ENCODE data around the gene PCDHGB1. TPM values are rescaled to one million over a fixed set of nuclear protein-coding genes. Genes with fewer than 3 reads are reported as not detected.

Gene PCDHGB1
- total RNA-seq, 2 donors from 2014 or later = 0.15 to 1.7 TPM

DNA sequence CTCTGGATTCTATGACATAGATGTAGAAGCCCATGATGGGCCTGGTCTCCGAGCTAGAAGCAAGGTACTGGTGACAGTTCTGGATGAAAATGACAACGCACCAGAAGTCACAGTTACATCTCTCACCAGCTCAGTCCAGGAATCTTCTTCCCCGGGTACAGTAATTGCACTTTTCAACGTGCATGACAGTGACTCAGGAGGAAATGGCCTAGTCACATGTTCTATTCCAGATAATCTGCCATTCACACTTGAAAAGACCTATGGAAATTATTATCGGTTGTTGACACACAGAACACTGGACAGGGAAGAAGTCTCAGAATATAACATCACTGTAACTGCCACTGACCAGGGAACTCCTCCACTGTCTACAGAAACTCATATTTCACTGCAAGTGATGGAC is 6.2 kb downstream of the PCDHGB1 start:
- Histone ChIP-seq H3K4me3 (no peak overlapping the region), H3K27ac (no peak overlapping the region), H3K9me3 (no peaks in the 10 kb centered on the region), H3K4me1 (no peaks in the 10 kb centered on the region), H3K36me3 (no peaks in the 10 kb centered on the region), H3K9ac (ENCODE audit: low read depth in 2 of 2, low read length in 2 of 2) (no peak overlapping the region), H3K27me3 (no peaks in the 10 kb centered on the region)
- TF ChIP-seq, protein P1, sequence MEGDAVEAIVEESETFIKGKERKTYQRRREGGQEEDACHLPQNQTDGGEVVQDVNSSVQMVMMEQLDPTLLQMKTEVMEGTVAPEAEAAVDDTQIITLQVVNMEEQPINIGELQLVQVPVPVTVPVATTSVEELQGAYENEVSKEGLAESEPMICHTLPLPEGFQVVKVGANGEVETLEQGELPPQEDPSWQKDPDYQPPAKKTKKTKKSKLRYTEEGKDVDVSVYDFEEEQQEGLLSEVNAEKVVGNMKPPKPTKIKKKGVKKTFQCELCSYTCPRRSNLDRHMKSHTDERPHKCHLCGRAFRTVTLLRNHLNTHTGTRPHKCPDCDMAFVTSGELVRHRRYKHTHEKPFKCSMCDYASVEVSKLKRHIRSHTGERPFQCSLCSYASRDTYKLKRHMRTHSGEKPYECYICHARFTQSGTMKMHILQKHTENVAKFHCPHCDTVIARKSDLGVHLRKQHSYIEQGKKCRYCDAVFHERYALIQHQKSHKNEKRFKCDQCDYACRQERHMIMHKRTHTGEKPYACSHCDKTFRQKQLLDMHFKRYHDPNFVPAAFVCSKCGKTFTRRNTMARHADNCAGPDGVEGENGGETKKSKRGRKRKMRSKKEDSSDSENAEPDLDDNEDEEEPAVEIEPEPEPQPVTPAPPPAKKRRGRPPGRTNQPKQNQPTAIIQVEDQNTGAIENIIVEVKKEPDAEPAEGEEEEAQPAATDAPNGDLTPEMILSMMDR (IDR thresholded peaks at IDR 0.05) = no peak
- intact Hi-C loops (cut with DNase I) = no loop called here
- no peak for DNase-seq

DNA sequence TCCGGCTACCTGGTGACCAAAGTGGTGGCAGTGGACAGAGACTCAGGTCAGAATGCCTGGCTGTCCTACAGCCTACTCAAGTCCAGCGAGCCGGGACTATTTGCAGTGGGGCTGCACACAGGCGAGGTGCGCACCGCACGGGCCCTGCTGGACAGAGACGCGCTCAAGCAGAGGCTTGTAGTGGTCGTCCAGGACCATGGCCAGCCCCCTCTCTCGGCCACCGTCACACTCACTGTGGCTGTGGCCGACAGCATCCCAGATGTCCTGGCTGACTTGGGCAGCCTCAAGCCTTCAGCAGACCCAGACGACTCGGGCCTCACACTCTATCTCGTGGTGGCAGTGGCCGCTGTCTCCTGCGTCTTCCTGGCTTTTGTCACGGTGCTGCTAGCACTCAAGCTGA is 7.1 kb downstream of the PCDHGB1 start:
- intact Hi-C loops (cut with DNase I) = no loop called here
- no peak overlapping the region for H3K4me3 ChIP-seq
- TF ChIP-seq, protein P1 (IDR thresholded peaks at IDR 0.05) = no peak
- H3K27ac ChIP-seq = no peak overlapping the region
- no peaks in the 10 kb centered on the region for H3K27me3 ChIP-seq
- H3K4me1 ChIP-seq = no peaks in the 10 kb centered on the region
- no peaks in the 10 kb centered on the region for H3K9me3 ChIP-seq
- no peak for DNase-seq
- no peaks in the 10 kb centered on the region for H3K36me3 ChIP-seq
- H3K9ac ChIP-seq (ENCODE audit: low read depth in 2 of 2, low read length in 2 of 2) = no peak overlapping the region

DNA sequence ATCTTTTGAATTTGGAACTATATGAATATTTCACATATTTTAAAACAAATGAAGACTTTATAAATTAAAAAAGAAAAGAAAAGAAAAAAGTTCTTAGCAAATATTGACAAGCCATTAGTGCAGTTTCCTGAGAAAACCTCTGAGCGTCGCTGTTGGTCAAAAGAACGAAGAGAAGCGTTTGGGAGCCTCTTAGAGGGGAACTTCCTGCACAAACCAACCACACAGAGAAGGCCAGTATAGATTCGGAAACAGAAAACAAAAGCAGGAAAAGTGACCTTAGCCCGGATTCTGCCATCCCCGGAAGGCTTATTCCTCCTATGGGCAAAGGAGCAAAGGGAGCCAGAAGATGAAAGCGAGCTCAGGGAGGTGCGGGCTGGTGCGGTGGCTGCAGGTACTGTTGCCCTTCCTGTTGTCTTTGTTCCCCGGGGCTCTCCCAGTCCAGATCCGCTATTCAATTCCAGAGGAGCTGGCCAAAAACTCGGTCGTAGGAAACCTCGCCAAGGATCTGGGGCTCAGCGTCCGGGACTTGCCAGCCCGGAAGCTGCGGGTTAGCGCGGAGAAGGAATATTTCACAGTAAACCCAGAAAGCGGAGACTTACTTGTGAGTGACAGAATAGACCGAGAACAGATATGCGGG is 10.0 kb downstream of the PCDHGB1 start, which contains the start of gene PCDHGB2:
TSS of gene PCDHGB2 (plus strand) at position 205 of the 637 bp plus-strand sequence. CDS start at position 347, 142 bp downstream.
- Histone ChIP-seq H3K27me3 (no peaks in the 10 kb centered on the region), H3K9me3 (no peaks in the 10 kb centered on the region), H3K4me1 (no peaks in the 10 kb centered on the region), H3K9ac (ENCODE audit: low read depth in 2 of 2, low read length in 2 of 2) (no peak within 1 kb of the TSS), H3K36me3 (no peaks in the 10 kb centered on the region), H3K27ac (no peak within 1 kb of the TSS), H3K4me3 (no peak within 1 kb of the TSS)
- DNase-seq = no peak
- TF ChIP-seq, protein P1 (IDR thresholded peaks at IDR 0.05) = no peak
- intact Hi-C loops (cut with DNase I) = no loop called here

DNA sequence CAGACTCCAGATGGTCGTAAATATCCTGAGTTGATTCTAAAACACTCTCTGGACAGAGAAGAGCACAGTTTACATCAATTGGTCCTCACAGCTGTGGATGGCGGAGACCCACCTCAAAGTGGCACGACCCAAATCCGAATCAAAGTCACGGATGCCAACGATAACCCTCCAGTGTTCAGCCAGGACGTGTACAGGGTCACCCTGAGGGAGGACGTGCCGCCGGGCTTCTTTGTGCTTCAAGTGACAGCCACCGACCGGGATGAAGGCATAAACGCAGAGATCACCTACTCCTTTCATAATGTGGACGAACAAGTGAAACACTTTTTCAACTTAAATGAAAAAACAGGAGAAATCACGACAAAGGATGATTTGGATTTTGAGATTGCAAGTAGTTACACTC is 10.8 kb downstream of the PCDHGB1 start:
- intact Hi-C loops (cut with DNase I) = no loop called here
- no peak for DNase-seq
- Histone ChIP-seq H3K27me3 (no peaks in the 10 kb centered on the region), H3K27ac (no peak overlapping the region), H3K4me1 (no peaks in the 10 kb centered on the region), H3K9me3 (no peaks in the 10 kb centered on the region), H3K36me3 (no peaks in the 10 kb centered on the region), H3K9ac (ENCODE audit: low read depth in 2 of 2, low read length in 2 of 2) (no peak overlapping the region), H3K4me3 (no peak overlapping the region)
- TF ChIP-seq, protein P1 (IDR thresholded peaks at IDR 0.05) = no peak

DNA sequence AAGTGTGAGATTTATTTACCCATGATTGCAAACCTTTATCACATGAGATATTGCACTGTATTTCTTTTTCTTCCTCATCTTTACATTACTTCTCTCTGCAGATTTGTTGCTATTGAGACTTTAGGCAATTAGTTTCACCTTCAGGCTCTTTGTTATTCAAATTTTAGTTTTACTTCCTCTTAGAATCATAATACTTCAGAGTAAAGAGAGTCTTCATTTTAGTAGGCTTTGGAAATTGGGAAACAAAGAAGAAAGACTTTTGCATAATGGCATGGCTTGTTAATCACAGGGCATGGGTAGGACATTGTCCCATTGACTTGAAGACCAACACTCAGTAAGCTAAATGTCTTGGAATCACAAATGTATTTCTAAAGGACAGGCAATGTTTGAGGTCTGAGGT is 12.8 kb downstream of the PCDHGB1 start:
- no peak for DNase-seq
- Histone ChIP-seq H3K27ac (no peak overlapping the region), H3K27me3 (no peaks in the 10 kb centered on the region), H3K4me1 (no peaks in the 10 kb centered on the region), H3K36me3 (no peaks in the 10 kb centered on the region), H3K9ac (ENCODE audit: low read depth in 2 of 2, low read length in 2 of 2) (no peak overlapping the region), H3K4me3 (no peak overlapping the region), H3K9me3 (no peaks in the 10 kb centered on the region)
- TF ChIP-seq, protein P1 (IDR thresholded peaks at IDR 0.05) = no peak
- intact Hi-C loops (cut with DNase I) = no loop called here
